H54 (cell line): ENCODE results near the gene PPP1R1B.

Experiments
- DNase-seq: peaks from one replicate; pipeline ENCODE4 v3.0.0; 2011; ENCODE audit warnings: low spot score, mixed read lengths; ENCODE audit not compliant: insufficient read length
- FAIRE-seq: peaks from 3 replicates; lab custom pipeline; 2011; peaks lifted over from hg19 to GRCh38; lab: Jason Lieb, UNC
- POLR2A ChIP-seq: IDR thresholded peaks from 2 replicates; pipeline ENCODE4 v1.6.1; 2011; ENCODE audit warnings: low read depth, mild to moderate bottlenecking, low read length

The PPP1R1B gene

DNA sequence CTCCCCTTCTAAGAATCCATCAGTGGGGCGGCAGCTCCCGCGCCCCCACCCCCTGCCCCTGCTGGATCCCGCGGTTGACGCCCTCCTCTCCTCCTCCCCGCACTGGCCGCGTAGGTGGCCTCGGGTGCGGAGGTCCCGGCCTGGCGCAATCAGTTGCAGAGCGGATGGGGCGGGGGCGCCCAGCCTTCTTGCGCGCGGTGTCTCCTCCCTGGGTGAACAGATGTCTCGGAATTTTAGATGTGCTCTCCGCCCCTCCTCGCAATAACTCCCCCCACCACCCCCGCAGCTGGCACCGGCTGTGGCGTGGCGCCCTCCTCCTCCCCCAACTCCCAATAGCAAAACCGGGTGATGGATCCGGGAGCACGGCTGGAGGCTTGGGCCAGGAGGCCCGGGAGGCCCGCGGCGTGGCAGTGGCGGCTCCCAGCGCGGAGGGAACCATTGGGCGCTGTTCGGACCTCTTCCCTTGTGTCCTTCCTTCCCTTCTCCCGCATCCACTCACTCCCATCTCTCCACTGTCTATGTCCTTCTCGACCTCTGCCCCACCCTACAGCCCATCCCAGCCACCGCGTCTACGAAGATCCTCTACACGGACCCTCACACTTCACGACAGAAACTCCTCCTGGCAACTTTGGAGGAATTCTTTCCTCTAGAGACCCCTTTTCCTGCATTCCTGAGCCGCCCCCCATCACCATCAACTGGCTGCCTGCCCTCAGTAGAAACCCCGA, 30.0 kb upstream of the PPP1R1B start:
- FAIRE-seq: no peak
- no peak for DNase-seq
- no peak for TF ChIP-seq POLR2A

DNA sequence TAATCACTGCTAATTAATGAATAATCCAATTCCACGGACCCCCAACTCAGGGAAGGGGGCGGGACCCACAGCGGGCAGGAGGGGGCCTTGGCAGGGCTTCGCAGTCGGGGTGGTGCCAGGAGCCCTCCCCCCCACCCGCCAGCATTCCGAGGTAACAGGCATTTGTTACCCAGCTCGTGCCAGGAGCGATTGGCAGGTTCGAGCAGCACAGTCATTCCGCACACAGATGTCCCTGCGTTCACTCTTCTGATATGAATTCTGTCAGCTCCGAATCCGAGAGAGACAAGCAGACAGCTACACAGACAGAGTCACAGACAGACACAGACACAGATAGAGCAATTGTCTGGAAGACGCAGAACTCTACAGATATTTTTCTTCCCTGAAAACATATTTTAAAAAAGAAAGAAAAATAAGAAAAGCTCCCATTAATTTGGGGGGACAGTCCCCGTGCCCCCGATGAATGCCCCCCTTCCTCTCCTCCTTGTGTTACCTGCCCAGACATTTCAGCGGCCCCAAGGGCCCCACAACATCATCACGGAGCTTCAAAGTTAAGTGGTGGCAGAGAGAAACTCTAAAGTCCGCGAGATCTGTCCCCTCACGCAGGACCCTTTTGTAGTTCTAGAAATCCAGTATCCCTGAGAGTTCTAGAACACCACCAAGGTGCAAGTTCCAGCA, 29.2 kb upstream of the PPP1R1B start:
- DNase-seq (no peak), FAIRE-seq (no peak)
- TF ChIP-seq POLR2A: no peak

DNA sequence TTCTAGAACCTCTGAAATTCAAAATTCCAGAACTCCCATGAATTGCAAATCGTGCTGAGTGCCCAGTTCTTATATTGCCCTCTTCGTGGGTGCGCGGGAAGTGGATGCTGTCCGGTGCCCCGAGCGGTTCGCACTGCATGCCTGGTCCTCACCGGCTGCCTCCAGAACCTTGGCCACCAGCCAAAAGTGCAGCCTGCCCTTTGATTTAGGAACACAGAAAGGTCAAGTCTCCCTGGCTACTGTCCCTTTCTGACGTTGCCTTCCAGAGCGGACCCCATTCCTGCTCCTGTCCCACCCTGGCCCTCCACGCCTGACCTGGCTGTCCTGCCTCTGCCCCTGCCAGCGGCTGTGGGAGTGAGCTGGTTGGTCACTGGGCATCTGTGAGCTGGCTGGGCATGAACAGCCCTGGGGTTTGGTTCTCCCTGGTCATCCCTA, 28.7 kb upstream of the PPP1R1B start:
- DNase-seq: no peak
- TF ChIP-seq POLR2A: no peak
- no peak for FAIRE-seq

DNA sequence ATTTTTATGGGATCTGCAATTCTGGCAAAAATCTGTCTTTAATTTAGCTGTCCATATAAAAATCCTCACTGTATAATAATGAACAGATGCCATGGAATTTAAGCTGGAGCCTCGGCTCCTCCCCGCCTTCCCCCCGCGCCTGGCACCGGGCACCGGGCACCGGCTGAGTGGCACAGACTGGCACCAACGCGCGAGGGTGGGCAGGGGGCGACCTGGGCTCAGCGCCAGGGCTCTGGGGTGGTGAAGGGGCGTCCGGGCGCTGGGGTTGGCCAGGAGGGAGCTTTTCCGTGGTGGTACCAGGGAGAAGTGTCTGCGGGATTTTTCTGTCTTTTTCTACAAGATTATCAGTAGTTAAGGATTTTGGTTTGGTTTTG, 28.1 kb upstream of the PPP1R1B start:
- TF ChIP-seq POLR2A: no peak
- FAIRE-seq (no peak), DNase-seq (no peak)

DNA sequence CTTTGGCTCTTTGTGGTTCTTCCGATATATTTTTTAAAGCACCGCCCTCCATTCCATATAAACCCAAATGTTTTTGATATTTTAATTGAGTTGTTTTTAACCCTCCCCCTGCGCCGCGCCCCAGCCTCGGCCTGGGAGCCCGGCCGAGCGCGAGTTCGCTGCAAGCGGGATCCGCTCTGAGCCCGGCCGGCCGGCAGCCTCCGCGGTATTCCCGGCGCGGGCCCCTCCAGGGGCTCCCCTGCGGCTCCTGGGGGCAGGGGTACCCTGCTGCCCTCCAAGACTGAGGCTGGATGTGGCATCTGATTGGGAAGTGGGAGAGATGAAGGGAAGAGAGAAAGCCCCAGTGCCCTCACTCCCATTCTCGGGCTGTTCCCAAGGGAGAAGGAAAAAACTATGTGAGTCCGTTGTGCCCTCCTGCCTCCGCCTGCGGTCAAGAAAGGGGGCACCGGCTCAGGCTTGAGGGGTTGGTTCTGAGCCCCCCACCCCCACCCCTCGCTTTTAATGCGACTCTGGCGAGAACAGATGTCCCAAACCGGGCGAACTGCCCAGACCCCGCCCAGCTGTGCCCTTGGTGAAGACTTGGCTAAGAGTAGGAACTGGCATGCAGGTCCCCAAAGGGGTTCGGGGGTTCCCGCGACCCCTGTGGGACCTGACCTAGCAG, 27.6 kb upstream of the PPP1R1B start:
- no peak for TF ChIP-seq POLR2A
- no peak for FAIRE-seq
- no peak for DNase-seq

DNA sequence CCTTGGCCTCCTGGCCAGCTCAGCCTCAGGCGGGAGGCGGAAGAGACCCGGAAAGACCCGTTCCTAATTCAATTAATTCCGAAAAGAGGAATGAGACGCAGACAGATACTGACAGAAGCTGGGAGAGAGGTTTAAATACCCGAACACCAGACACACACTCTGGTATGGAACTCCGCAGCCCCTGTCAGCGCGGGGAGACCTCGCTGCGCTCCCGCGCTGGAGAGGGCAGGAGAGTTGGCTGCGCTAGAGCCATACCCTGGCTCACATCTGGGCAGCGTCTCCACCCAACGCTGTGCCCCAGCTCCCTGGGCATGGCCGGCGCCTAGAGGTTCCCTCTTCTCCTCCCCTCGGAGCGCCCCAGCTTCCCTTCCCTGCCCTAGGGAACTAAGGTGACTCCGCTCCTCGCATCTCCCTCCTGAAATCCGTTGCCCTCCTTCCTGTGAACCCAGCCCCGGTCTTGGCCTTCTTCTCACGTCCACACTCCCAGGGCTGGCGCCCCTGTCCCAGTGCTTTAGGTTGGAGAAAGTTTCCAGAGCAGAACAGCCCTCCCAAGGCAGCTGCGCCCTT, 27.0 kb upstream of the PPP1R1B start:
- DNase-seq: no peak
- TF ChIP-seq POLR2A: no peak
- no peak for FAIRE-seq

DNA sequence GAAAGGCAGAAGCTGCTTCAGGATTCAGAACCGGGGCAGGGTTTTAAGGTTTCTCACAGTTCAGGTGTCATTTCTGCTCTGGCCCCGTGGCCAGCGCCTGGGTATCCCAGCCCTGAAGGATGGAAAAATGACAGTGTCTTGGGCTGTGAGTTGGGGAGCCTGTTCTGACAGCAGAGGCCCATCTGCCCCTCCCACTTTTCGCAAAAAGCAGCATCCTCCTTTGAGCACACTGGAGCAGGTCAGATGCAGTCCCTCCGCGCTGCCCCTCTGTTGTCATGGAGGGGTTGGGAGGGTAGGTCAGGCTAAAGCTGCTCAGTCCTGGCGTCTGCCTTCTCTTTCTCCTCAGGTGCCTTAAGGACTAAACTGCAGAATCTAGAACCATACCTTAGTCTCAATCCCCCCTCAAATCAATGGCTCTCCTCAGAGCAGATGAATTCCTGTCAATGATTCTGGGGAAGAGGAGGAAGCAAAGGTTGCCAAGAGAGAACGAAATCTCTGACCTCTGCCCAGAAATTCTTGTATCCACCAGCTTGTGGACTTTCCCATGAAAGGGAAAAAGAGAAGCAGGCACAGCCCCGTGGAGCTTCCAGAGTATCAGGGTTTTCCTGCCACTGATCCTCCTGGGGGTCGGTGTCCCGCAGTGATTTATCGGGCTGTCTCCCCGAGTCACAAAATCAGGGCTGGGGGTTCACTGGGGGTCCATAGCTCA, 26.3 kb upstream of the PPP1R1B start:
- FAIRE-seq (no peak), DNase-seq (no peak)
- TF ChIP-seq POLR2A: no peak

DNA sequence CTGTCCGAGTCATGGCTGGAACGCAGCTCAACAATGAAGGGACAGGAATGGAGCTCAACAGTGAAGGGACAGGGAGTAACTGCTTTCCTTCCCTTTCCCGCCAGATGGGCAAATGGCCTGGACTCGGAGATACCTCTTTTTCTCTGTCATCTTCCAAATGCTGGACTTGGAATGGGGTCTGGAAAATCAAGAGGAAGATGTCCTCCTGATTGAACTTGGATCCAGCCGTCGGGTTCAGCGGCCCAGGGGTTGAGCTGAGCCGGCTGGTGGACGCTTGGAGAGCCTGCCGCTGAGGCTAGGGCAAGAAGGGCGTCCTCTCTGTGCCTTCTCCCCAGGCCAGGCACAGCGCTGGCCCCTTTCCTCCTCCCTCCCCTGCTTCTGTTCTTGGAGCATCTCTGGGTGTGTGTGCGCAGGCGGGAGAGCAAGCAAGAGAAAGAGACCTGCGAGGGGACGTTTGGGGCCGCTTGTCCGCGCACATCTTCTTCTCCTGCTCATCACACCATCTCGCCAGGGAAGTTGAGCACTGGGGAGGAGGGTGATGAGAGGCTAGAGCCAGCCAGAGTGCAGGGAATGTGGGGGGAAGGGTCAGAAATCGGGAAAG, 25.7 kb upstream of the PPP1R1B start:
- DNase-seq: no peak
- no peak for FAIRE-seq
- TF ChIP-seq POLR2A: no peak

DNA sequence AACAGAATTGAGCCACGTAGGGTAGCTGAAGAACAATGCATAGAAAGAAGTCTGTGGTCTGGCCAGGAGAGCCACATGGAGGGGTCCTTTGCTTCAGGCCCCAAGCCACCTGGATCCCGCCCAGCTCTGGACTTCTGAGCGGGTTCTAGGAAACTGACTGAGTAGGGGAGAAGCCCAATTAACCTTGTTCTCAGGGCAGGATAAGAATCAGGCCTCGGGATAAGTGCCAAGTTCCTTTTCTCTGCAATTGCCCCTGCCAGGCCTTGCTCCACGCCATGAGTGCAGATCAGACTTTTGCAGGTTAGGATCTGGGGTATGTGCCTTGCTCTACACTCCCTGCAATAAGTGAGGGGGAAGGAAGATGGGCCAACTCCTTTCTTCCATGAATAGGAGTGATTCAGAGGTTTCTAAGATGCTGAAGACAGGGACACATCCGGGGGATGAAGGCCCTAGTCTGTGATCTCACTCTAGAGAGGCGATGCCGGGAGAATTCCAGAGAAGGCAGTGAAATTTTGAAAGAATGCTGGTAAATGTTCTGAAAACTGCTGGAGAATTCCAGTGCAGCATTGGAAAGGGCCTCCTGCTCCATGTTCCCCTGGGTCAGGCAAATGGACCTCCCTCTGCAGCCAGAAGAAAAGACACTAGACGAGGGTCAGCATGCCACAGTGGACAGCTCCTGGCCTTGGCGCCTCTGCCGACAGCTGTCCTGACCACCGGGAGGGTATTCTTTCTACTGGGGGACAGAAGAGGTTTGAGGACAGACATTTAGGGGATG, 24.8 kb upstream of the PPP1R1B start:
- FAIRE-seq (no peak), DNase-seq (no peak)
- no peak for TF ChIP-seq POLR2A

DNA sequence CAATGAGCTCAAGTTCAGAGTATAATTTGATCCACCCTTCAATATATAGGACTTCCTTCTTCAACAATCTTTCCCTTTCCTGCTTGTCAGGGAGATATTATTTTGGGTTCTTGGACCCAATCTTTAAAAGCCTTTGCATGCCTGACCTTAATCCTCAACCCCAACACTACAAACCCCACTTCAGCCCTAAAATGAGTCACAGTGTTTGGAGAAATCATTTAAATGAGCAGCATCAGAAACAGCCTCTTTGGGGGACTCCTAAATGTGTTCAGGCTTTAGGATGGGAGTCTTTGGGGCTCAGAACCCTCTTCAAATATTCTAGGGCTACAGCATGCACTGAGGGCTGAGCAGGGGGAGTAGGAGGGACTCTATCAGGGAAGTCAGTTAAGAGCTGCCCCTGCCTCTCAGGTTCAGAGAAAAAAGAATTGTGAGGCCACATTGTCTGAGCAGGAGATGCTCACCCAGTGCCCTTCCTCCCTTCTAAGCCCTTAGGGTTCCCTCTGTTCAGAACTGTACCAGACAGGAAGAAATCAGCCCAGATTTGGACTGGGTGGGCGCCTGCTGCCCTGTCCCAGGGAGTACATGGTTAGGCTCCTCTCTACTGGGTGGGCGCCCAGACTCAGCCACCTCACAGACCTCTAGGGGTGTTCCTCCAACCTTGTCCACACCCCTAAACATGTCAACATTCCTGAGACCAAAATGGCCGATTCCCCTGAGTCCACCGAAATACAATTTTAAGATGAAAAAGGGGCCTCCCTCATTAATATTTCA, 24.0 kb upstream of the PPP1R1B start:
- DNase-seq: no peak
- no peak for FAIRE-seq
- TF ChIP-seq POLR2A: no peak

DNA sequence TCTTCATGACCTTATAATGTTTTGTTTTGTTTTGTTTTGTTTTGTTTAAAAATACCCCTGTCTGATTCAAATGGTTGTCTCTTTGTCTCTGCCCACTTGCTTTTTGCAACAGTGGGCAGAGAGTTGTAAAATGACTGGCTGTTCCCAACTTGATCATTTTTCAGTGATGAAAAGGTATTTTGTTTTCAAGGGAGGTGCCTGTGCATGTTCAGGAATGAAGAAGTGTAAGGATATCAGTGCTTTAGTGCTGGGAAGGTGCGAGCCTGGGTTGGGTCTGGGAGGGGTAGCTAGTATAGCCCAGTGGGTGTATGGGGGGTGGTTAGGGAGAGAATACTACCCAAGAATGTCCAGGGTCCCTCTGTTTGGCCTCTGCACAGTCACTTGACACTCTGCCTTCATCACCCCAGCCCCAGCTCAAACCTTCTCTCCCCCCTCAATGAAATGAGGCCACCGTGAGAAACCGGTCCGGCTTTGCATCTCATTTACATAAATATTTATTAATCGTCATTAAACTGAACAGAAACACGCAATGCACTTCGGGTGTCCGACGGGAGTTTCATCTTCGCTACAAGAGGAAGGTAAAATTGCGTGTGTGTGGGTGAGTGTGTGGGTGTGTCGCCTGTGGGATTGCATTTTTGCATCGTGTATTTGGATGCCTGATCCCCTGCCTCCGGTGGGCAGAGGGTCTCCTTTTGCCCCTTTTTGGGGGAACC, 23.3 kb upstream of the PPP1R1B start:
- FAIRE-seq: no peak
- DNase-seq: no peak

More for the DNA sequence above, 23.3 kb upstream of the PPP1R1B start:
- TF ChIP-seq POLR2A: no peak
